Measurements from ENCODE around the gene PROCR. TPM values are rescaled to one million over a fixed set of nuclear protein-coding genes. Genes with fewer than 3 reads are reported as not detected.
"Not testable (repeated sequence)": the region's sequence is repeated elsewhere in the genome, so short reads cannot be mapped to it uniquely, and the experiment has no call there.

Gene PROCR
- total RNA-seq, 2 experiments from 2014 or later: 0.35 to 0.50 TPM

GRCh38 chr20:35167787-35168186, 4.1 kb upstream of the PROCR start:
- DNase-seq: no peak
- H3K4me1 Mint-ChIP-seq: peaks cover 15% of the 10 kb centered on the region
- H3K36me3 Mint-ChIP-seq (ENCODE audit: low read depth): peaks cover 8% of the 10 kb centered on the region
- peaks cover 2% of the 10 kb centered on the region for H3K9me3 Mint-ChIP-seq
- H3K27me3 Mint-ChIP-seq: peaks cover 2% of the 10 kb centered on the region
- no peak overlapping the region for H3K4me3 Mint-ChIP-seq
- no peak overlapping the region for H3K27ac Mint-ChIP-seq
- CTCF ChIA-PET: no interaction called here
- POLR2A ChIA-PET: no interaction called here

GRCh38 chr20:35168701-35169409, 3.0 kb upstream of the PROCR start:
- H3K9me3 Mint-ChIP-seq; H3K36me3 Mint-ChIP-seq (ENCODE audit: low read depth); DNase-seq; POLR2A ChIA-PET; H3K4me3 Mint-ChIP-seq; H3K27ac Mint-ChIP-seq; H3K27me3 Mint-ChIP-seq: not testable (repeated sequence)
- CTCF ChIA-PET: interaction anchor here (0.6 kb wide), 1 partner anchor 428 kb away, joined by 4 read pairs; no protein-coding TSS in a partner anchor
- peaks cover 15% of the 10 kb centered on the region for H3K4me1 Mint-ChIP-seq

GRCh38 chr20:35171438-35171752, 477 bp upstream of the PROCR start:
- H3K27ac Mint-ChIP-seq: no peak overlapping the region
- peaks cover 4% of the 10 kb centered on the region for H3K9me3 Mint-ChIP-seq

GRCh38 chr20:35172434-35172806, 548 bp downstream of the PROCR start:
- Mint-ChIP-seq H3K36me3 (ENCODE audit: low read depth) (no peaks in the 10 kb centered on the region), H3K4me1 (peaks cover 13% of the 10 kb centered on the region), H3K27ac (no peak overlapping the region), H3K9me3 (peaks cover 4% of the 10 kb centered on the region), H3K4me3 (no peak overlapping the region), H3K27me3 (no peaks in the 10 kb centered on the region)
- ChIA-PET POLR2A (no interaction called here), CTCF (no interaction called here)
- no peak for DNase-seq

More at GRCh38 chr20:35171438-35171752, 477 bp upstream of the PROCR start:
- DNase-seq: no peak
- POLR2A ChIA-PET: no interaction called here
- H3K27me3 Mint-ChIP-seq: no peaks in the 10 kb centered on the region
- peaks cover 15% of the 10 kb centered on the region for H3K4me1 Mint-ChIP-seq
- peak overlapping the region; percentile 63 for H3K4me3 Mint-ChIP-seq
- H3K36me3 Mint-ChIP-seq (ENCODE audit: low read depth): no peaks in the 10 kb centered on the region
- CTCF ChIA-PET: no interaction called here

GRCh38 chr20:35173576-35174192, 1.8 kb downstream of the PROCR start:
- ChIA-PET POLR2A (no interaction called here), CTCF (interaction anchor here (1.1 kb wide), 1 partner anchor 12 kb away, joined by 3 read pairs; no protein-coding TSS in a partner anchor)
- H3K4me1 Mint-ChIP-seq: peaks cover 13% of the 10 kb centered on the region
- H3K27ac Mint-ChIP-seq: no peak overlapping the region
- H3K9me3 Mint-ChIP-seq: peaks cover 4% of the 10 kb centered on the region
- no peaks in the 10 kb centered on the region for H3K27me3 Mint-ChIP-seq
- DNase-seq: no peak
- H3K4me3 Mint-ChIP-seq: no peak overlapping the region
- H3K36me3 Mint-ChIP-seq (ENCODE audit: low read depth): no peaks in the 10 kb centered on the region

GRCh38 chr20:35174458-35175216, 2.8 kb downstream of the PROCR start:
- Mint-ChIP-seq H3K4me1 (peaks cover 13% of the 10 kb centered on the region), H3K9me3 (peaks cover 4% of the 10 kb centered on the region), H3K27ac (no peak overlapping the region), H3K36me3 (ENCODE audit: low read depth) (no peaks in the 10 kb centered on the region), H3K4me3 (no peak overlapping the region), H3K27me3 (no peaks in the 10 kb centered on the region)
- DNase-seq: no peak
- ChIA-PET CTCF (interaction anchor here (1.1 kb wide), 2 partner anchors 13 to 103 kb away, joined by 3 read pairs; partner anchors contain the start of gene MMP24OS), POLR2A (no interaction called here)

- ChIA-PET CTCF (interaction anchor here (0.6 to 1.1 kb wide), 3 partner anchors 9 to 102 kb away, joined by 3 to 4 read pairs (median 3); partner anchors contain the start of gene MMP24OS), POLR2A (no interaction called here)
- no peaks in the 10 kb centered on the region for H3K27me3 Mint-ChIP-seq
- peaks cover 4% of the 10 kb centered on the region for H3K9me3 Mint-ChIP-seq
- no peak for DNase-seq
- no peak overlapping the region for H3K27ac Mint-ChIP-seq
- H3K4me1 Mint-ChIP-seq: peaks cover 12% of the 10 kb centered on the region
- H3K4me3 Mint-ChIP-seq: no peak overlapping the region
- no peaks in the 10 kb centered on the region for H3K36me3 Mint-ChIP-seq (ENCODE audit: low read depth)
These were observed 4.3 kb downstream of the PROCR start for GRCh38 chr20:35176132-35176531.

- H3K27ac Mint-ChIP-seq: no peak overlapping the region
- no peaks in the 10 kb centered on the region for H3K36me3 Mint-ChIP-seq (ENCODE audit: low read depth)
- no peak overlapping the region for H3K4me3 Mint-ChIP-seq
- CTCF ChIA-PET: no interaction called here
- H3K27me3 Mint-ChIP-seq: no peaks in the 10 kb centered on the region
- POLR2A ChIA-PET: no interaction called here
- H3K4me1 Mint-ChIP-seq: no peaks in the 10 kb centered on the region
- DNase-seq: no peak
- H3K9me3 Mint-ChIP-seq: no peaks in the 10 kb centered on the region
These were observed 7.7 kb downstream of the PROCR start for GRCh38 chr20:35179292-35180212.

GRCh38 chr20:35180266-35180665, 8.4 kb downstream of the PROCR start:
- Mint-ChIP-seq H3K36me3 (ENCODE audit: low read depth) (no peaks in the 10 kb centered on the region), H3K27ac (no peak overlapping the region), H3K4me1 (no peaks in the 10 kb centered on the region), H3K27me3 (no peaks in the 10 kb centered on the region), H3K9me3 (no peaks in the 10 kb centered on the region), H3K4me3 (no peak overlapping the region)
- no peak for DNase-seq
- CTCF ChIA-PET: no interaction called here
- POLR2A ChIA-PET: no interaction called here

GRCh38 chr20:35181731-35182130, 9.9 kb downstream of the PROCR start:
- H3K4me3 Mint-ChIP-seq: no peak overlapping the region
- ChIA-PET CTCF (no interaction called here), POLR2A (no interaction called here)
- H3K27ac Mint-ChIP-seq: no peak overlapping the region
- H3K36me3 Mint-ChIP-seq (ENCODE audit: low read depth): no peaks in the 10 kb centered on the region
- no peaks in the 10 kb centered on the region for H3K27me3 Mint-ChIP-seq
- H3K9me3 Mint-ChIP-seq: no peaks in the 10 kb centered on the region
- no peaks in the 10 kb centered on the region for H3K4me1 Mint-ChIP-seq
- no peak for DNase-seq

- H3K36me3 Mint-ChIP-seq (ENCODE audit: low read depth); H3K4me3 Mint-ChIP-seq; DNase-seq; H3K27ac Mint-ChIP-seq; H3K27me3 Mint-ChIP-seq; H3K9me3 Mint-ChIP-seq; POLR2A ChIA-PET; H3K4me1 Mint-ChIP-seq: not testable (repeated sequence)
- CTCF ChIA-PET: interaction anchor here (0.7 kb wide), 1 partner anchor 379 kb away, joined by 3 read pairs; no protein-coding TSS in a partner anchor
These were observed 14.9 kb downstream of the PROCR start for GRCh38 chr20:35186691-35187289.

- no peak overlapping the region for H3K4me3 Mint-ChIP-seq
- H3K36me3 Mint-ChIP-seq (ENCODE audit: low read depth): no peaks in the 10 kb centered on the region
- no peak for DNase-seq
- no peak overlapping the region for H3K27ac Mint-ChIP-seq
- no peaks in the 10 kb centered on the region for H3K4me1 Mint-ChIP-seq
- no peaks in the 10 kb centered on the region for H3K9me3 Mint-ChIP-seq
- CTCF ChIA-PET: interaction anchor here (0.7 kb wide), 1 partner anchor 380 kb away, joined by 3 read pairs; no protein-coding TSS in a partner anchor
- POLR2A ChIA-PET: no interaction called here
- no peaks in the 10 kb centered on the region for H3K27me3 Mint-ChIP-seq
These were observed 15.8 kb downstream of the PROCR start for GRCh38 chr20:35187584-35188190.

All from activated CD4-positive, alpha-beta T cell treated with anti-CD3 and anti-CD28 coated beads, Interleukin-2, amount 10 ng/mL, durations not matched to agents 7 days and 5 days (primary cell).